Hematopoietic multipotent progenitor cell treated with erythropoietin and hydrocortisone succinate and interleukin-3 and kit ligand, for 8 days (in vitro differentiated cells): ENCODE measurements around the gene HUS1.
"Not testable (repeated sequence)": the region's sequence is repeated elsewhere in the genome, so short reads cannot be mapped to it uniquely, and the experiment has no call there.

ENCODE experiments used
- DNase-seq: peaks from one replicate; pipeline ENCODE4 v3.0.0-alpha.2; 2015

HUS1 gene

GRCh38 chr7:47979145-47979831 is at the start of gene HUS1:
Gene HUS1, minus strand, starts transcription at chr7:47979615. Its CDS starts 96 bp downstream, at chr7:47979519.
- peak; percentile 95 for DNase-seq

- DNase-seq, result no peak
Observed at GRCh38 chr7:48028938-48029337, 49.5 kb upstream of the HUS1 start, which contains the start of gene SUN3. Gene SUN3, minus strand, starts transcription at chr7:48029107. Its CDS starts 169 bp downstream, at chr7:48028938.

GRCh38 chr7:48025624-48026023 is 46.2 kb upstream of the HUS1 start:
- DNase-seq, result no peak

- DNase-seq, result no peak
Observed at GRCh38 chr7:48017674-48018073, 38.3 kb upstream of the HUS1 start.

GRCh38 chr7:48016641-48017040 is 37.2 kb upstream of the HUS1 start:
- DNase-seq, result no peak

- no peak for DNase-seq
Observed at GRCh38 chr7:48011951-48012350, 32.5 kb upstream of the HUS1 start.

GRCh38 chr7:48011323-48011722 is 31.9 kb upstream of the HUS1 start:
- no peak for DNase-seq

GRCh38 chr7:48009954-48010353 is 30.5 kb upstream of the HUS1 start:
- DNase-seq, result no peak

GRCh38 chr7:48009257-48009656 is 29.8 kb upstream of the HUS1 start:
- DNase-seq, result no peak

- DNase-seq, result no peak
Observed at GRCh38 chr7:48006866-48007265, 27.5 kb upstream of the HUS1 start.

GRCh38 chr7:48004638-48005037 is 25.2 kb upstream of the HUS1 start:
- DNase-seq, result no peak

GRCh38 chr7:48004032-48004431 is 24.6 kb upstream of the HUS1 start:
- no peak for DNase-seq

GRCh38 chr7:48000164-48000563 is 20.7 kb upstream of the HUS1 start:
- DNase-seq, result not testable (repeated sequence)

GRCh38 chr7:47999413-47999812 is 20.0 kb upstream of the HUS1 start:
- no peak for DNase-seq

GRCh38 chr7:47992446-47992845 is 13.0 kb upstream of the HUS1 start:
- DNase-seq, result no peak

GRCh38 chr7:47991741-47992311 is 12.4 kb upstream of the HUS1 start:
- DNase-seq, result peak; percentile 88

- DNase-seq, result no peak
Observed at GRCh38 chr7:47991270-47991669, 11.9 kb upstream of the HUS1 start.

- no peak for DNase-seq
Observed at GRCh38 chr7:47990592-47990991, 11.2 kb upstream of the HUS1 start.

GRCh38 chr7:47989607-47990400 is 10.4 kb upstream of the HUS1 start:
- not testable (repeated sequence) for DNase-seq

- peak; percentile 30 for DNase-seq
Observed at GRCh38 chr7:47988496-47989386, 9.3 kb upstream of the HUS1 start.

GRCh38 chr7:47982610-47983009 is 3.2 kb upstream of the HUS1 start:
- no peak for DNase-seq

- not testable (repeated sequence) for DNase-seq
Observed at GRCh38 chr7:47980648-47981047, 1.2 kb upstream of the HUS1 start.

GRCh38 chr7:47979832-47980181 is 392 bp upstream of the HUS1 start:
- DNase-seq, result no peak
